ENCODE data around the gene ZNF689.

Gene ZNF689

GRCh38 chr16:30558789-30559377 is 51.3 kb downstream of the ZNF689 start:
- DNase-seq (ENCODE audit: low spot score) = no peak
- TF ChIP-seq CTCF (IDR thresholded peaks at IDR 0.05; ENCODE audit: borderline replicate concordance, control extremely low read depth, extremely low read depth, insufficient read depth, missing control alignments) = no peak
- in situ Hi-C loops (cut with MboI; ENCODE audit: low sequenced_read_pairs, unreplicated experiment) = no loop called here

- in situ Hi-C loops (cut with MboI; ENCODE audit: low sequenced_read_pairs, unreplicated experiment) = no loop called here
- DNase-seq (ENCODE audit: low spot score) = peak; percentile 95
- peak; percentile 4 for TF ChIP-seq CTCF (IDR thresholded peaks at IDR 0.05; ENCODE audit: borderline replicate concordance, control extremely low read depth, extremely low read depth, insufficient read depth, missing control alignments)
These were observed 52.0 kb downstream of the ZNF689 start, which contains the start of gene ZNF764 for GRCh38 chr16:30557957-30558788. Gene ZNF764 (minus strand): TSS chr16:30558374. CDS start chr16:30558182, 192 bp downstream.

- in situ Hi-C loops (cut with MboI; ENCODE audit: low sequenced_read_pairs, unreplicated experiment) = no loop called here
- no peak for TF ChIP-seq CTCF (IDR thresholded peaks at IDR 0.05; ENCODE audit: borderline replicate concordance, control extremely low read depth, extremely low read depth, insufficient read depth, missing control alignments)
- DNase-seq (ENCODE audit: low spot score) = no peak
These were observed 52.6 kb downstream of the ZNF689 start for GRCh38 chr16:30557707-30557956.

- no peak for TF ChIP-seq CTCF (IDR thresholded peaks at IDR 0.05; ENCODE audit: borderline replicate concordance, control extremely low read depth, extremely low read depth, insufficient read depth, missing control alignments)
- in situ Hi-C loops (cut with MboI; ENCODE audit: low sequenced_read_pairs, unreplicated experiment) = no loop called here
- no peak for DNase-seq (ENCODE audit: low spot score)
These were observed 54.1 kb downstream of the ZNF689 start for GRCh38 chr16:30556125-30556473.

- in situ Hi-C loops (cut with MboI; ENCODE audit: low sequenced_read_pairs, unreplicated experiment) = no loop called here
- TF ChIP-seq CTCF (IDR thresholded peaks at IDR 0.05; ENCODE audit: borderline replicate concordance, control extremely low read depth, extremely low read depth, insufficient read depth, missing control alignments) = no peak
- DNase-seq (ENCODE audit: low spot score) = no peak
These were observed 54.7 kb downstream of the ZNF689 start for GRCh38 chr16:30555315-30556124.

- in situ Hi-C loops (cut with MboI; ENCODE audit: low sequenced_read_pairs, unreplicated experiment) = no loop called here
- no peak for TF ChIP-seq CTCF (IDR thresholded peaks at IDR 0.05; ENCODE audit: borderline replicate concordance, control extremely low read depth, extremely low read depth, insufficient read depth, missing control alignments)
- no peak for DNase-seq (ENCODE audit: low spot score)
These were observed 55.5 kb downstream of the ZNF689 start for GRCh38 chr16:30554557-30555314.
